Measurements from ENCODE around the gene COX11. TPM values are rescaled to one million over a fixed set of nuclear protein-coding genes. Genes with fewer than 3 reads are reported as not detected.

The COX11 gene
- total RNA-seq, 6 donors from 2014 or later: 30.7 to 64.8 (median 47.2) TPM

DNA sequence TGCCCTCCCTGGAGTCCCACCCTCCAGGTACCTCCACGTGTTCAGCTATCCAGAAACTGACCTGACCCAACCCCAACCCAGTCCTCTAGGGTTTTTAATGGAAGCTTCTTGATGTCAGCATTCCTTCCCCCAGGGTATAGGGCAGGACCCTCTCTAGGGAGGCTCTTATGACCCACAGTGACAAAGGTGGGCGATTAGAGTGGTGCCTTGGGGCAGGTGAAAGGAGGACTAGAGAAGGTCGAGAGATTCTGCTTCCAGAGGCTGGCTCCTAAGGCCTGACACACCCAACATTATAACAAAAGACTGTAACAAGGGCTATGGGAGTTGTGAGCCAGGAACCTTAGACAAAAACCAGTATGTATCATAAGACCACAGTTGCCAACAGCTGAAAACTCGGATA, 17.2 kb downstream of the COX11 start:
- H3K36me3 ChIP-seq: peaks cover 0 to 31% (median 2%) of the 10 kb centered on the region in 4 donors
- H3K27me3 ChIP-seq: no peaks in the 10 kb centered on the region
- no peaks in the 10 kb centered on the region for H3K9me3 ChIP-seq
- no peaks in the 10 kb centered on the region for H3K4me1 ChIP-seq
- TF ChIP-seq EP300 (IDR thresholded peaks at IDR 0.05) (no peak), POLR2AphosphoS5 (IDR thresholded peaks at IDR 0.05) (no peak), POLR2A (IDR thresholded peaks at IDR 0.05) (no peak)
- TF ChIP-seq, protein P1, sequence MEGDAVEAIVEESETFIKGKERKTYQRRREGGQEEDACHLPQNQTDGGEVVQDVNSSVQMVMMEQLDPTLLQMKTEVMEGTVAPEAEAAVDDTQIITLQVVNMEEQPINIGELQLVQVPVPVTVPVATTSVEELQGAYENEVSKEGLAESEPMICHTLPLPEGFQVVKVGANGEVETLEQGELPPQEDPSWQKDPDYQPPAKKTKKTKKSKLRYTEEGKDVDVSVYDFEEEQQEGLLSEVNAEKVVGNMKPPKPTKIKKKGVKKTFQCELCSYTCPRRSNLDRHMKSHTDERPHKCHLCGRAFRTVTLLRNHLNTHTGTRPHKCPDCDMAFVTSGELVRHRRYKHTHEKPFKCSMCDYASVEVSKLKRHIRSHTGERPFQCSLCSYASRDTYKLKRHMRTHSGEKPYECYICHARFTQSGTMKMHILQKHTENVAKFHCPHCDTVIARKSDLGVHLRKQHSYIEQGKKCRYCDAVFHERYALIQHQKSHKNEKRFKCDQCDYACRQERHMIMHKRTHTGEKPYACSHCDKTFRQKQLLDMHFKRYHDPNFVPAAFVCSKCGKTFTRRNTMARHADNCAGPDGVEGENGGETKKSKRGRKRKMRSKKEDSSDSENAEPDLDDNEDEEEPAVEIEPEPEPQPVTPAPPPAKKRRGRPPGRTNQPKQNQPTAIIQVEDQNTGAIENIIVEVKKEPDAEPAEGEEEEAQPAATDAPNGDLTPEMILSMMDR (IDR thresholded peaks at IDR 0.05): no peak
- no peak overlapping the region for H3K27ac ChIP-seq
- H3K4me3 ChIP-seq: no peak overlapping the region
- 86 to 90% methylated on average over 4 of the region's 4 CpGs for WGBS, 2 donors
- DNase-seq (no peak), ATAC-seq (ENCODE audit: low FRiP score in 2 of 2) (no peak)

DNA sequence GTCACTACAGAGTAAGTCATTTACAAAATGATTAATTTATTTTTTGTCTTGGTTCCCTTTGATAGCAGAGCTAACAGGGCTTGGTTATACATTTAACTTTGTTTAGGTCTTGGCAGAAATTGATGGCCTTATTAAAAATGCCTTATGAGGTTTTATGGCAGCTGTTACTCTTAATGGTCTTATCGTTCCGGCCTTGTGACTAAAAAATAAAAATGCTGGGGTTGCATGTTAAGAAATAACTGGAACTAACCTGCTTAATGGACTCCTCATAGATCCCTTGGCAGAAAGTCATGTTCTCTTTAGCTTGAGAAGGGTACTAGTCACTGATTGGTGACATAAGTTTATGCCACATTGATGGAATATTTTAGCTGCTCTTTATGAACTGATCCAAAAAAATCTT, 18.3 kb downstream of the COX11 start:
- DNase-seq (no peak), ATAC-seq (ENCODE audit: low FRiP score in 2 of 2) (no peak)
- no peak overlapping the region for H3K27ac ChIP-seq
- no peak for TF ChIP-seq POLR2AphosphoS5 (IDR thresholded peaks at IDR 0.05)
- no peak for TF ChIP-seq POLR2A (IDR thresholded peaks at IDR 0.05)
- H3K36me3 ChIP-seq: peaks cover 0 to 31% (median 2%) of the 10 kb centered on the region in 4 donors
- 86 to 91% methylated on average over 2 of the region's 2 CpGs for WGBS, 2 donors
- H3K27me3 ChIP-seq: no peaks in the 10 kb centered on the region
- no peak overlapping the region for H3K4me3 ChIP-seq
- H3K9me3 ChIP-seq: no peaks in the 10 kb centered on the region
- H3K4me1 ChIP-seq: no peaks in the 10 kb centered on the region

DNA sequence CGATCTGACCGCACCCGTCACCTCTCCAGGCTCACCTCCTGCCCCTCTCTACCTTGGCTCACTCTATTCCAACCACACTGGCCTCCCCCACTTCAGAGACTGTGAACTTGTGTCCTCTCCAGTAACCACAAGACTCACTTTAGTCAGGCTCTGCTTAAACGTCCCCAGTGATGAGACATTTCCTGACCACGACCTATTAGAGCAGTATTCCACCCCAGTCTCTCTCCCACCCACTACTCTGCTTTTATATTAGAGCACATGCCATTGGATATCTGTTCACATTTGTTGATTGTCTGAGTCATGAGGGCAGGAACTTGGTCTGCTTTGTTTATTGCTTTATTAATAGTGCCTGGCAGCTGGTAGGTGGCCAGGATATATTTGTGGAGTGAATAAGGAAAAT, 20.1 kb downstream of the COX11 start:
- DNase-seq (no peak), ATAC-seq (ENCODE audit: low FRiP score in 2 of 2) (no peak)
- no peaks in the 10 kb centered on the region for H3K27me3 ChIP-seq
- 54 to 63% methylated on average over 5 of the region's 5 CpGs for WGBS, 2 donors
- peaks cover 0 to 21% (median 2%) of the 10 kb centered on the region in 4 donors for H3K36me3 ChIP-seq
- H3K4me3 ChIP-seq: no peak overlapping the region
- no peaks in the 10 kb centered on the region for H3K4me1 ChIP-seq
- TF ChIP-seq EP300 (IDR thresholded peaks at IDR 0.05): no peak
- TF ChIP-seq POLR2A (IDR thresholded peaks at IDR 0.05): no peak
- TF ChIP-seq, protein P1 (IDR thresholded peaks at IDR 0.05): no peak
- no peak for TF ChIP-seq POLR2AphosphoS5 (IDR thresholded peaks at IDR 0.05)
- no peak overlapping the region for H3K27ac ChIP-seq
- no peaks in the 10 kb centered on the region for H3K9me3 ChIP-seq

DNA sequence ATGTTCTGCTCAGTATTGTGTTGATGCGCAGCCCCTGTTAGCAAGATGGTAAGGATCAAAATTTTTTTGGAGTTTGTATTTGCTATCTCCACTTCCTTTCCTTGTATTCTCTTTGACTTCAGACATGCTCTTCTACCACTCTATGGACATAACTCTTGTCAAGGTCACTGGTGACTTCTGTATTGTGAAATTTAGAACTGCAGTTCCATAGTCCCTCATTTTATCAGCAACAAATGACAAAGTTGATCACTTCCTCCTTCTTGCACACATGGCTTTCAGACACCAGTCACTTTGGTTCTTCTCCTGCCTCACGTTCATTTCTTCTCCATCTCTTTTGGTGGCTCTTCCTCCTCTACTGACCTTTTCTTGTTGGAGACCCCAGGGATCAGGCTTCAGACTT, 21.1 kb downstream of the COX11 start:
- Histone ChIP-seq H3K27ac (no peak overlapping the region), H3K36me3 (peaks cover 0 to 18% (median 0%) of the 10 kb centered on the region in 4 donors), H3K27me3 (no peaks in the 10 kb centered on the region), H3K4me1 (no peaks in the 10 kb centered on the region), H3K9me3 (no peaks in the 10 kb centered on the region), H3K4me3 (no peak overlapping the region)
- WGBS, 2 donors: 83 to 84% methylated on average over 2 of the region's 2 CpGs
- ATAC-seq (ENCODE audit: low FRiP score in 2 of 2): no peak
- TF ChIP-seq EP300 (IDR thresholded peaks at IDR 0.05) (no peak), POLR2A (IDR thresholded peaks at IDR 0.05) (no peak), POLR2AphosphoS5 (IDR thresholded peaks at IDR 0.05) (no peak)
- TF ChIP-seq, protein P1 (IDR thresholded peaks at IDR 0.05): no peak
- no peak for DNase-seq

DNA sequence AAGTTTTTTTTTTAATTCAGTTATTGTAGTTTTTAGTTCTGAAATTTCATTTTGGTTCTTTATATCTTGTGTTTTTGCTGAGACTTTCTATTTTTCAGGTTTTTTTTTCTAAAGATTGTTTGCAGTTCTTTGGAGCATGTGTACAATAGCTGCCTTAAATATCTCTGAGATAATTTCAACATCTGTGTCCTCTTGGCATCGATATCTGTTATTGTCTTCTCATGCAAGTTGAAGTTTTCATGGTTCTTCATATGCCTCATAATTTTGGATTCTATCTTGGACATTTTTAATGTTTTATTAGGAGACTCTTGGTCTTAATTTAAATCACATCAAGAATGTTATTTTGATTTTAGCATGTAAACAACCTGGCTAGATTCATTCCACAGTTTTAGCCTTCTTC, 22.8 kb downstream of the COX11 start:
- no peak for ATAC-seq (ENCODE audit: low FRiP score in 2 of 2)
- no peak overlapping the region for H3K4me3 ChIP-seq
- TF ChIP-seq, protein P1 (IDR thresholded peaks at IDR 0.05): no peak
- TF ChIP-seq POLR2AphosphoS5 (IDR thresholded peaks at IDR 0.05) (no peak), POLR2A (IDR thresholded peaks at IDR 0.05) (no peak), EP300 (IDR thresholded peaks at IDR 0.05) (no peak)
- no peaks in the 10 kb centered on the region for H3K27me3 ChIP-seq
- no peak for DNase-seq
- H3K9me3 ChIP-seq: no peaks in the 10 kb centered on the region
- no peak overlapping the region for H3K27ac ChIP-seq
- peaks cover 0 to 8% (median 0%) of the 10 kb centered on the region in 4 donors for H3K36me3 ChIP-seq
- WGBS, 2 donors: 68 to 83% methylated on average over 1 of the region's 1 CpG
- no peaks in the 10 kb centered on the region for H3K4me1 ChIP-seq

Measured in upper lobe of left lung (tissue), 6 donors.